GM18873 (cell line): Measurements from ENCODE around the gene SERPINB6.
"Not testable (repeated sequence)": the region's sequence is repeated elsewhere in the genome, so short reads cannot be mapped to it uniquely, and the experiment has no call there.

Source experiments
- ATAC-seq: cut with Tn5 transposase; IDR thresholded peaks from one replicate; pipeline ENCODE4 v1.9.1; 2021; ENCODE audit warnings: mild to moderate bottlenecking, moderate library complexity, moderate number of reproducible peaks; ENCODE audit not compliant: unreplicated experiment, low FRiP score

SERPINB6 gene

GRCh38 chr6:2971420-2972218 is at the start of gene SERPINB6:
TSS of gene SERPINB6 (minus strand) at chr6:2971567. CDS start at chr6:2959332, 12,235 bp downstream.
- ATAC-seq, result no peak

GRCh38 chr6:3019749-3020320 is 48.5 kb upstream of the SERPINB6 start:
- no peak for ATAC-seq

- ATAC-seq, result no peak
These were observed 47.7 kb upstream of the SERPINB6 start for GRCh38 chr6:3019065-3019464.

GRCh38 chr6:3017304-3017703 is 45.9 kb upstream of the SERPINB6 start:
- no peak for ATAC-seq

GRCh38 chr6:3016473-3017280 is 45.3 kb upstream of the SERPINB6 start:
- ATAC-seq, result no peak

GRCh38 chr6:3015144-3015543 is 43.8 kb upstream of the SERPINB6 start:
- no peak for ATAC-seq

- ATAC-seq, result no peak
These were observed 43.3 kb upstream of the SERPINB6 start for GRCh38 chr6:3014675-3015066.

GRCh38 chr6:3013901-3014674 is 42.7 kb upstream of the SERPINB6 start:
- no peak for ATAC-seq

- ATAC-seq, result no peak
These were observed 42.1 kb upstream of the SERPINB6 start for GRCh38 chr6:3013486-3013885.

GRCh38 chr6:3011592-3011991 is 40.2 kb upstream of the SERPINB6 start:
- ATAC-seq, result no peak

GRCh38 chr6:3011158-3011557 is 39.8 kb upstream of the SERPINB6 start:
- no peak for ATAC-seq

- ATAC-seq, result no peak
These were observed 38.6 kb upstream of the SERPINB6 start for GRCh38 chr6:3009930-3010329.

GRCh38 chr6:3008712-3009265 is 37.4 kb upstream of the SERPINB6 start:
- not testable (repeated sequence) for ATAC-seq

- ATAC-seq, result no peak
These were observed 36.2 kb upstream of the SERPINB6 start for GRCh38 chr6:3007571-3007970.

- ATAC-seq, result no peak
These were observed 35.1 kb upstream of the SERPINB6 start for GRCh38 chr6:3006476-3006875.

GRCh38 chr6:3005874-3006273 is 34.5 kb upstream of the SERPINB6 start:
- ATAC-seq, result no peak

GRCh38 chr6:3005077-3005476 is 33.7 kb upstream of the SERPINB6 start:
- no peak for ATAC-seq

- not testable (repeated sequence) for ATAC-seq
These were observed 31.9 kb upstream of the SERPINB6 start for GRCh38 chr6:3003226-3003625.

- ATAC-seq, result no peak
These were observed 30.5 kb upstream of the SERPINB6 start for GRCh38 chr6:3001773-3002293.
